ENCODE measurements around the gene RHCG. TPM values are rescaled to one million over a fixed set of nuclear protein-coding genes. Genes with fewer than 3 reads are reported as not detected.

Gene RHCG
- total and polyA plus RNA-seq, 10 donors: 0.23 to 1.6 (median 0.30) TPM; not detected in 7

GRCh38 chr15:89494031-89494430 lies 2.4 kb downstream of the RHCG start:
- H3K27me3 ChIP-seq (replicated peaks in 1 of 7): peaks cover 0 to 95% (median 40%) of the 10 kb centered on the region in 7 donors
- intact Hi-C loops (cut with DNase I; ENCODE audit: low total_unique reads): no loop called here

GRCh38 chr15:89492934-89493631 lies 3.3 kb downstream of the RHCG start:
- H3K9me3 ChIP-seq: no peaks in the 10 kb centered on the region
- H3K36me3 ChIP-seq: no peaks in the 10 kb centered on the region
- H3K27ac ChIP-seq: no peak overlapping the region
- peaks cover 0 to 89% (median 40%) of the 10 kb centered on the region in 7 donors for H3K27me3 ChIP-seq (replicated peaks in 1 of 7)
- no peak overlapping the region for H3K4me3 ChIP-seq
- intact Hi-C loops (cut with DNase I; ENCODE audit: low total_unique reads): no loop called here
- TF ChIP-seq POLR2AphosphoS5 (IDR thresholded peaks at IDR 0.05): no peak
- no peak for TF ChIP-seq CTCF (IDR thresholded peaks at IDR 0.05 in 8 of 11, conservative IDR thresholded peaks at IDR 0.05 in 3 of 11)
- TF ChIP-seq POLR2A (IDR thresholded peaks at IDR 0.05): no peak
- DNase-seq: no peak
- H3K4me1 ChIP-seq: peaks cover 9 to 16% (median 10%) of the 10 kb centered on the region in 6 donors
- 75 to 89% (median 79%) methylated on average over 9 to 16 of the region's 16 CpGs for WGBS, 5 donors

More at GRCh38 chr15:89494031-89494430, 2.4 kb downstream of the RHCG start:
- H3K4me1 ChIP-seq: peaks cover 9 to 16% (median 10%) of the 10 kb centered on the region in 6 donors
- no peaks in the 10 kb centered on the region for H3K9me3 ChIP-seq
- no peak overlapping the region for H3K27ac ChIP-seq
- DNase-seq: peak; percentile 47
- H3K4me3 ChIP-seq: no peak overlapping the region
- no peaks in the 10 kb centered on the region for H3K36me3 ChIP-seq
- TF ChIP-seq CTCF (IDR thresholded peaks at IDR 0.05 in 8 of 11, conservative IDR thresholded peaks at IDR 0.05 in 3 of 11) (no peak), POLR2AphosphoS5 (IDR thresholded peaks at IDR 0.05) (no peak), POLR2A (IDR thresholded peaks at IDR 0.05) (no peak)
- 74 to 90% (median 83%) methylated on average over 3 of the region's 3 CpGs for WGBS, 5 donors

- Histone ChIP-seq H3K9me3 (no peaks in the 10 kb centered on the region), H3K27me3 (replicated peaks in 1 of 7) (peaks cover 0 to 89% (median 35%) of the 10 kb centered on the region in 7 donors), H3K4me3 (no peak overlapping the region), H3K4me1 (peaks cover 9 to 16% (median 10%) of the 10 kb centered on the region in 6 donors), H3K36me3 (no peaks in the 10 kb centered on the region), H3K27ac (no peak overlapping the region)
- peak in 2 of 11 experiments; percentile 18 to 19 for TF ChIP-seq CTCF (IDR thresholded peaks at IDR 0.05 in 8 of 11, conservative IDR thresholded peaks at IDR 0.05 in 3 of 11)
- TF ChIP-seq POLR2AphosphoS5 (IDR thresholded peaks at IDR 0.05): no peak
- intact Hi-C loops (cut with DNase I; ENCODE audit: low total_unique reads): no loop called here
- 23 to 37% (median 28%) methylated on average over 4 to 5 of the region's 5 CpGs for WGBS, 5 donors
- no peak for DNase-seq
Measured at GRCh38 chr15:89492111-89492641, 4.2 kb downstream of the RHCG start.

GRCh38 chr15:89490814-89491315 lies 5.5 kb downstream of the RHCG start:
- no peak overlapping the region for H3K27ac ChIP-seq
- WGBS, 5 donors: 67 to 71% (median 70%) methylated on average over 8 of the region's 8 CpGs
- peaks cover 0 to 9% (median 5%) of the 10 kb centered on the region in 6 donors for H3K4me1 ChIP-seq
- peaks cover 0 to 89% (median 36%) of the 10 kb centered on the region in 7 donors for H3K27me3 ChIP-seq (replicated peaks in 1 of 7)
- no peak for TF ChIP-seq POLR2A (IDR thresholded peaks at IDR 0.05)
- no peak for TF ChIP-seq POLR2AphosphoS5 (IDR thresholded peaks at IDR 0.05)
- no peak for TF ChIP-seq CTCF (IDR thresholded peaks at IDR 0.05 in 8 of 11, conservative IDR thresholded peaks at IDR 0.05 in 3 of 11)
- H3K9me3 ChIP-seq: no peaks in the 10 kb centered on the region
- no peak overlapping the region for H3K4me3 ChIP-seq
- DNase-seq: no peak
- H3K36me3 ChIP-seq: no peaks in the 10 kb centered on the region
- intact Hi-C loops (cut with DNase I; ENCODE audit: low total_unique reads): no loop called here

Measured in spleen (tissue), 11 donors.